ENCODE data around the gene PIANP.

GRCh38 chr12:6703631-6704030 is 3.0 kb upstream of the PIANP start:
- no peak for TF ChIP-seq CTCF (IDR thresholded peaks at IDR 0.05)
- TF ChIP-seq EZH2 (IDR thresholded peaks at IDR 0.05; ENCODE audit: borderline replicate concordance, insufficient read depth, low read depth, low read length, poor library complexity, severe bottlenecking) = no peak

Data from B cell (primary cell).